HCT116 (cell line): ENCODE measurements around the gene SLC5A6. TPM values are rescaled to one million over a fixed set of nuclear protein-coding genes. Genes with fewer than 3 reads are reported as not detected.

ENCODE experiments used
- ATAC-seq: fragments of 200-7000 bp; cut with Tn5 transposase; 2 replicates; pipeline ENCODE4 v1.9.1; 2020; ENCODE audit warnings: mild to moderate bottlenecking, moderate library complexity
- BruUV-seq: library from RNA; stranded (reverse); fragments of 400-500 nt; replicated peaks from 2 replicates; lab custom pipeline; 2021; lab: Mats Ljungman, UMichigan
- CTCF ChIA-PET: fragments of 300-600 bp; sonication (Branson Sonifier 250); formaldehyde crosslinking; loops from one replicate; lab custom pipeline; 2021; ENCODE audit warnings: antibody characterized with exemption; lab: Charles Lee
- POLR2A ChIA-PET: fragments of 300-600, 350-600 bp; sonication (Branson Sonifier 250); formaldehyde crosslinking; loops from one replicate; lab custom pipeline; 2021; ENCODE audit warnings: antibody characterized with exemption; lab: Charles Lee
- RAD21 ChIA-PET, 2 experiments: fragments of 300-600 bp; sonication (Branson Sonifier 250); formaldehyde crosslinking; loops; one replicate each; lab custom pipeline; 2023; ENCODE audit warnings: low total read pairs in 2 of 2; ENCODE audit not compliant: uncharacterized antibody in 2 of 2, unreplicated experiment in 2 of 2, low non-redundant PET in 1 of 2; lab: Charles Lee
- DNase-seq: peaks from one replicate; pipeline ENCODE4 v3.0.0-alpha.2; 2010; ENCODE audit warnings: low read depth, low spot score
- H2AFZ ChIP-seq: fragments of 200-600 bp; shearing (Covaris generic), sonication (generic); 2 replicates; pipeline ENCODE4 v1.6.1; 2017; ENCODE audit warnings: low read depth, mixed run types, mixed read lengths, antibody characterized with exemption, low read length; ENCODE audit not compliant: poor library complexity, severe bottlenecking
- H3K27ac ChIP-seq: 2 replicates; pipeline ENCODE4 v1.5.1; 2012; ENCODE audit warnings: low read depth, low read length
- H3K27me3 ChIP-seq: fragments of 200-600 bp; sonication (generic); 2 replicates; pipeline ENCODE4 v1.6.1; 2016; ENCODE audit warnings: mixed run types, low read length, mixed read lengths; ENCODE audit not compliant: insufficient read depth
- H3K36me3 ChIP-seq, 2 experiments: fragments of 200-500 bp in 1 of 2; fragments of 200-600 bp in 1 of 2; sonication (Bioruptor generic) in 1 of 2; sonication (generic) in 1 of 2; 2 replicates each; pipeline versions ENCODE4 v1.5.1 to v1.6.1; 2014 to 2016; ENCODE audit warnings: low read length in 2 of 2, inconsistent platforms in 1 of 2, mixed read lengths in 1 of 2, mixed run types in 1 of 2; ENCODE audit not compliant: insufficient read depth in 2 of 2, control insufficient read depth in 1 of 2
- H3K4me1 ChIP-seq, 2 experiments: fragments of 200-600 bp in 1 of 2; sonication (generic) in 1 of 2; 2 replicates each; pipeline versions ENCODE4 v1.5.1 to v1.6.1; 2012 to 2017; ENCODE audit warnings: low read length in 2 of 2, inconsistent platforms in 1 of 2, mild to moderate bottlenecking in 1 of 2, mixed read lengths in 1 of 2, mixed run types in 1 of 2, moderate library complexity in 1 of 2; ENCODE audit not compliant: insufficient read depth in 2 of 2, control insufficient read depth in 1 of 2
- H3K4me2 ChIP-seq: fragments of 200-600 bp; sonication (generic); 2 replicates; pipeline ENCODE4 v1.6.1; 2017; ENCODE audit warnings: mixed run types, low read length, mixed read lengths
- H3K4me3 ChIP-seq, 2 experiments: fragments of 200-600 bp in 1 of 2; sonication (generic) in 1 of 2; replicated peaks in 1 of 2; 2 replicates each; pipeline ENCODE4 v1.5.1; 2011 to 2016; ENCODE audit warnings: low read length in 2 of 2, control low read depth in 1 of 2, low read depth in 1 of 2, mild to moderate bottlenecking in 1 of 2, mixed read lengths in 1 of 2, mixed run types in 1 of 2
- H3K79me2 ChIP-seq: fragments of 200-600 bp; sonication (generic); 2 replicates; pipeline ENCODE4 v1.6.1; 2017; ENCODE audit warnings: mild to moderate bottlenecking, mixed run types, low read length, moderate library complexity, mixed read lengths; ENCODE audit not compliant: insufficient read depth
- H3K9ac ChIP-seq: fragments of 200-600 bp; sonication (generic); 2 replicates; pipeline ENCODE4 v1.6.1; 2016; ENCODE audit warnings: low read length, mixed read lengths
- H3K9me2 ChIP-seq: fragments of 200-600 bp; sonication (generic), shearing (Covaris generic); 2 replicates; pipeline ENCODE4 v1.6.1; 2017; ENCODE audit warnings: mixed run types, mild to moderate bottlenecking, moderate library complexity; ENCODE audit not compliant: insufficient read depth
- H3K9me3 ChIP-seq, 2 experiments: fragments of 200-500 bp in 1 of 2; fragments of 200-600 bp in 1 of 2; sonication (Bioruptor generic) in 1 of 2; sonication (generic) in 1 of 2; 2 replicates each; pipeline ENCODE4 v1.6.1; 2014 to 2017; ENCODE audit warnings: low read length in 2 of 2, mixed read lengths in 2 of 2, inconsistent platforms in 1 of 2, low read depth in 1 of 2, mild to moderate bottlenecking in 1 of 2, mixed run types in 1 of 2, moderate library complexity in 1 of 2; ENCODE audit not compliant: control insufficient read depth in 1 of 2, insufficient read depth in 1 of 2
- H4K20me1 ChIP-seq: fragments of 200-600 bp; sonication (generic), shearing (Covaris generic); 2 replicates; pipeline ENCODE4 v1.6.1; 2017; ENCODE audit warnings: mixed run types, mild to moderate bottlenecking, moderate library complexity; ENCODE audit not compliant: insufficient read depth
- CEBPB ChIP-seq: IDR thresholded peaks from 2 replicates; pipeline ENCODE4 v1.6.1; 2012; ENCODE audit warnings: low read depth
- CTCF ChIP-seq, 3 experiments: fragments of 200-600 bp in 1 of 3; sonication (generic) in 1 of 3; IDR thresholded peaks in 2 of 3; conservative IDR thresholded peaks in 1 of 3; 2 replicates each; pipeline ENCODE4 v1.5.1; 2012 to 2017; ENCODE audit warnings: low read depth in 2 of 3, low read length in 2 of 3, antibody characterized with exemption in 1 of 3, borderline replicate concordance in 1 of 3, control low read depth in 1 of 3, mild to moderate bottlenecking in 1 of 3, mixed read lengths in 1 of 3, mixed run types in 1 of 3, moderate library complexity in 1 of 3; ENCODE audit not compliant: insufficient read depth in 1 of 3
- EGR1 ChIP-seq: IDR thresholded peaks from 2 replicates; pipeline ENCODE4 v1.6.1; 2012; ENCODE audit warnings: low read depth
- ELF1 ChIP-seq: IDR thresholded peaks from 2 replicates; pipeline ENCODE4 v1.6.1; 2012; ENCODE audit warnings: low read depth, borderline replicate concordance
- EZH2 ChIP-seq: fragments of 200-600 bp; sonication (generic); IDR thresholded peaks from 2 replicates; pipeline ENCODE4 v1.6.1; 2017; ENCODE audit warnings: antibody characterized with exemption, mixed run types
- EZH2phosphoT487 ChIP-seq: fragments of 200-600 bp; IDR thresholded peaks from 2 replicates; pipeline ENCODE4 v1.6.1; 2018; ENCODE audit warnings: antibody characterized with exemption, borderline replicate concordance
- JUND ChIP-seq: IDR thresholded peaks from 2 replicates; pipeline ENCODE4 v1.6.1; 2012
- POLR2A ChIP-seq: IDR thresholded peaks from 2 replicates; pipeline ENCODE4 v1.7.0; 2011; ENCODE audit warnings: borderline replicate concordance; ENCODE audit not compliant: insufficient read depth, insufficient read length; ENCODE audit errors: extremely low read depth
- POLR2AphosphoS5 ChIP-seq: IDR thresholded peaks from 2 replicates; pipeline ENCODE4 v1.6.1; 2011; ENCODE audit warnings: mild to moderate bottlenecking, low read depth, low read length, moderate library complexity
- RAD21 ChIP-seq: IDR thresholded peaks from 2 replicates; pipeline ENCODE4 v1.6.1; 2012; ENCODE audit warnings: low read depth, mild to moderate bottlenecking
- SIN3A ChIP-seq: IDR thresholded peaks from 2 replicates; pipeline ENCODE4 v1.6.1; 2012; ENCODE audit warnings: low read depth
- SRF ChIP-seq: IDR thresholded peaks from 2 replicates; pipeline ENCODE4 v1.6.1; 2012; ENCODE audit warnings: low read depth
- ZBTB33 ChIP-seq: IDR thresholded peaks from 2 replicates; pipeline ENCODE4 v1.6.1; 2011; ENCODE audit warnings: mild to moderate bottlenecking, low read length, moderate library complexity; ENCODE audit not compliant: insufficient replicate concordance; ENCODE audit errors: extremely low read depth
- ZFX ChIP-seq: fragments of 450-650 bp; IDR thresholded peaks from 2 replicates; pipeline ENCODE4 v1.6.1; 2017
- ZNF274 ChIP-seq: fragments of 200-500 bp; sonication (Bioruptor generic); IDR thresholded peaks from 2 replicates; pipeline ENCODE4 v1.6.1; 2014; ENCODE audit warnings: mild to moderate bottlenecking, low read depth, low read length, inconsistent platforms
- intact Hi-C: fragments of 100-400 bp; cut with micrococcal nuclease; formaldehyde crosslinking; loops from 2 replicates; pipeline ENCODE4 v1.10.0; 2022
- total RNA-seq: library from RNA; stranded (reverse); gene quantifications from one replicate; pipeline ENCODE4 v1.2.1, GENCODE V29; 2021; ENCODE audit not compliant: unreplicated experiment

SLC5A6 gene
- total RNA-seq, 1 experiment from 2014 or later: 55.4 TPM

GRCh38 chr2:27208486-27209050 lies 3.5 kb downstream of the SLC5A6 start:
- Histone ChIP-seq H3K36me3 (peaks cover 23 to 44% of the 10 kb centered on the region in 2 experiments; a peak in 2 of 4 replicates), H3K4me3 (no peak overlapping the region), H3K4me1 (peaks cover 3 to 10% of the 10 kb centered on the region in 2 experiments; a peak in 3 of 4 replicates), H3K79me2 (peaks cover 30% of the 10 kb centered on the region), H3K4me2 (no peak overlapping the region), H3K27ac (no peak overlapping the region), H3K27me3 (no peaks in the 10 kb centered on the region), H3K9me2 (no peaks in the 10 kb centered on the region), H3K9ac (no peak overlapping the region), H2AFZ (no peak overlapping the region), H4K20me1 (no peaks in the 10 kb centered on the region), H3K9me3 (no peaks in the 10 kb centered on the region)
- no TSS peak for BruUV-seq
- ATAC-seq: no peak
- CTCF ChIA-PET: no interaction called here
- POLR2A ChIA-PET: no interaction called here
- no peak for TF ChIP-seq EZH2
- no peak for TF ChIP-seq JUND
- RAD21 ChIA-PET: no interaction called here
- DNase-seq: no peak
- intact Hi-C loops: no loop called here

GRCh38 chr2:27206346-27206745 lies 5.7 kb downstream of the SLC5A6 start:
- CTCF ChIA-PET: no interaction called here
- DNase-seq: no peak
- Histone ChIP-seq H3K9me3 (no peaks in the 10 kb centered on the region), H3K79me2 (peaks cover 19% of the 10 kb centered on the region; the same call in 1 of the 2 replicates), H3K9ac (no peak overlapping the region), H2AFZ (no peak overlapping the region), H3K36me3 (peaks cover 27 to 57% of the 10 kb centered on the region in 2 experiments; a peak in 2 of 4 replicates), H3K4me1 (peaks cover 3 to 4% of the 10 kb centered on the region in 2 experiments; a peak in 2 of 4 replicates), H3K4me2 (no peak overlapping the region), H3K27me3 (no peaks in the 10 kb centered on the region), H3K9me2 (no peaks in the 10 kb centered on the region), H3K27ac (no peak overlapping the region)
- ATAC-seq: no peak
- BruUV-seq: no TSS peak
- POLR2A ChIA-PET: no interaction called here
- TF ChIP-seq EZH2 (no peak), EZH2phosphoT487 (no peak), ELF1 (no peak), ZNF274 (no peak), RAD21 (no peak), ZBTB33 (no peak), SIN3A (no peak), POLR2A (no peak), CEBPB (no peak), CTCF (IDR thresholded peaks at IDR 0.05 in 2 of 3, conservative IDR thresholded peaks at IDR 0.05 in 1 of 3; ENCODE audit: borderline replicate concordance in 1 of 3, insufficient read depth in 1 of 3, low read depth in 2 of 3, low read length in 2 of 3) (no peak), EGR1 (no peak), SRF (no peak), POLR2AphosphoS5 (no peak), ZFX (no peak)
- TF ChIP-seq, all 23 proteins: peak for 0
- RAD21 ChIA-PET: no interaction called here
- H4K20me1 ChIP-seq: no peaks in the 10 kb centered on the region
- intact Hi-C loops: no loop called here
- no peak overlapping the region for H3K4me3 ChIP-seq
